Hematopoietic multipotent progenitor cell treated with erythropoietin and hydrocortisone succinate and interleukin-3 and kit ligand, for 4 days (in vitro differentiated cells): Measurements from ENCODE around the gene TEX264.
"Not testable (repeated sequence)": the region's sequence is repeated elsewhere in the genome, so short reads cannot be mapped to it uniquely, and the experiment has no call there.

Source experiments
- DNase-seq: peaks from one replicate; pipeline ENCODE4 v3.0.0-alpha.2; 2015

TEX264 gene, protein sequence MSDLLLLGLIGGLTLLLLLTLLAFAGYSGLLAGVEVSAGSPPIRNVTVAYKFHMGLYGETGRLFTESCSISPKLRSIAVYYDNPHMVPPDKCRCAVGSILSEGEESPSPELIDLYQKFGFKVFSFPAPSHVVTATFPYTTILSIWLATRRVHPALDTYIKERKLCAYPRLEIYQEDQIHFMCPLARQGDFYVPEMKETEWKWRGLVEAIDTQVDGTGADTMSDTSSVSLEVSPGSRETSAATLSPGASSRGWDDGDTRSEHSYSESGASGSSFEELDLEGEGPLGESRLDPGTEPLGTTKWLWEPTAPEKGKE

GRCh38 chr3:51670823-51671733 lies at the start of gene TEX264:
Gene TEX264 (plus strand): TSS chr3:51671252. CDS start chr3:51674305, 3,053 bp downstream.
- DNase-seq: peak; percentile 97

DNA sequence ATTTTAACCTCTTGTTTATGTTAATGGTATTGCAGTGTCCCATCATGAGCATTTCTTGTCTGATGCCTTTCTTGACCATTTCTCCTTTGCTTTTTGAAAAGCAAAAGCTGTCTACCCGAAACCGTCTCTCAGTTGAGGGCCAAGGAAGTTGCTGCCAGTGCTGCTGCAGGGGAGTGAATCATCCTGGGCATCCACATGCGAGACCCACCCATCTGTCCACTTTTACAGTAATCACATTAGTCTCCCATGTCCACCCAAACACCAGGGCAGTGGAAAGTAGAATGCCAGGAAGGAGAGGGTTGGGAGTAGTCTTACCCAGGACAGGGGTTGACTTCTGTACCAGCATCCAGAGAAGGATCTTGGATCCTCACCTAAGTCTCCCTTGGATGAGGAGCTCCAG lies 48.6 kb upstream of the TEX264 start:
- DNase-seq: no peak

- DNase-seq: peak; percentile 37
These were observed 48.2 kb upstream of the TEX264 start for GRCh38 chr3:51622868-51623267.

- no peak for DNase-seq
These were observed 40.5 kb upstream of the TEX264 start for GRCh38 chr3:51630513-51630912.

DNA sequence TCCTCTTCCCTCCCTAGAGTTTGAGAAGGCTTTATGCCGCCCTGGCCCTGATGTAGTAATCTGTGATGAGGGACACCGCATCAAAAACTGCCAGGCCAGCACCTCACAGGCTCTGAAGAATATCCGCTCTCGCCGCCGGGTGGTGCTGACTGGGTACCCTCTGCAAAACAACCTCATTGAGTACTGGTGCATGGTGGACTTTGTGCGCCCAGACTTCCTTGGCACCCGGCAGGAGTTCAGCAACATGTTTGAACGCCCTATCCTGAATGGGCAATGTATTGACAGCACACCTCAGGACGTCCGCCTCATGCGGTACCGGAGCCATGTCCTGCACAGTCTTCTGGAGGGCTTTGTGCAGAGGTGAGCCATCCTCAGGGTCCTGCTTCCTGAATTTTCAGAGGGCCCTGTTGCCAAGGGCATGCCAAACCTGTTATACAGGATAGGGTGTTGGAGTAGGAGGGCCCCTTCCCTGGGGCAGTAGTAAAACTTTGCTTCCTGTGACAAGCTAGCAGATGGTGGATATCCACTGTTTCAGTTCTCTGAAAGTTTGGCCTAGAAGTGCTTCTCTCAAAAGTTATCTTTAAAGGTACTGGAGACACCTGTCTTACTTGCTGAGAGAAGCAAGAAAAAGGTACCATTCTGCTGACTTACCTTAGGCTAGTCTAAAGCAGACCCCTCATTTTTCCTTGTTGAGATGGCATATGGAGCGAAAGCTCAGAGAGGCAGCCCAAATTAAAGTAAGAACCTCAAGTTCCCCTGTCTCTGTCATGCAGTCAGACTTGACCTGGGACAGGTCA lies 33.7 kb upstream of the TEX264 start:
- no peak for DNase-seq

DNA sequence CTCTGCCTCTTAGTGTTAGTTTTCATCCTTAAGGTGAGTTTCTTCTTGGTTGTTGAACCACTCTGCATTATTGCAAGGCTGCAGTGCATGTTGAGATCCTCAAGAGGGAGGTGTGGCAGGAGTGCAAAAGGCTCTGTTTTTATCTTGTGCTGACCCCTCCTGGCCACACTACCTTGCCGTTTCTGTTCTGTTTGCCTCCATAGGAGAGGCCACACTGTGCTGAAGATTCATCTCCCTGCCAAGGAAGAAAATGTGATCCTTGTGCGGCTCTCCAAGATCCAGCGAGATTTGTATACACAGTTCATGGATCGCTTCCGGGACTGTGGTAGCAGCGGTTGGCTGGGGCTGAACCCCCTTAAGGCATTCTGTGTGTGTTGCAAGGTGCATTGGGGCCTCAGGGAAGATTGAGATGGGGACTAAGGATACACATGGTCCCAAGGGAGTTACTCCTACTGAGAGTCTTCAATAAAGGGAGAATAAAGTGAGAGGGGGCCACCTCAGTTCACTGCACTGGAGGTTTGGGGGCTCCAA lies 33.0 kb upstream of the TEX264 start:
- DNase-seq: peak; percentile 93

DNA sequence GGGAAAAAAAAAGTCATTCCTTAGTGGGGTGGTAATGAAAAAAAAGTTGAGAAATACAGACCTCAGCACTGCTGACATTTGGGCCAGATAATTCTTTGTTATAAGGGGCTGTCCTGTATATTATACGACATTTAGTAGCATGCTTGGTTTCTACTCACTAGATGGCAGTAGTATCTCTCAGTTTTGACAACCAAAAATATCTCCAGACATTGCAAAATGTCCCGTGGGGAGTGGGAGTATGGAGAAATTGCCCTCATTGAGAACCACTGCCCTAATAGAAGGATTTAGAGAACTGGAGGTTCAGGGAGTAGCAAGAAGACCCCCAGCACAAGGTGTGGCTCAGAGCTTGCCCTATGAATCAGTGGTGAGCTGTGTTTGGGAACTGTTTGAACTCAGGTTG lies 28.6 kb upstream of the TEX264 start:
- DNase-seq: peak; percentile 66

DNA sequence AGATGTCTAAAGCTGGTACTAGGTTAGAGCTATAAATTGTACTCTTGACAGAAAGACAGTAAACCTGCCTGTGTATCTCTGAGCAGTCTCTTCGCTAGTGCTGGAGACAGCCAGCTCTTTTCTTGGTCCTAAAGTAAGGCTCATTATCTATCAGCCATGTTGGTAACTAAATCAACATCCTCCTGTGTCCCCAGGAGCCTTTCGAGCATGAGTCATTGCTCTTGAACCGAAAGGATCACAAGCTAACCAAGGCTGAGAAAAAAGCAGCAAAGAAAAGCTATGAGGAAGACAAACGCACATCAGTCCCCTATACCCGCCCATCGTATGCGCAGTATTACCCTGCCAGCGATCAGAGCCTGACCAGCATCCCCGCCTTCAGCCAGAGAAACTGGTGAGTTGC lies 25.0 kb upstream of the TEX264 start:
- DNase-seq: no peak

GRCh38 chr3:51652103-51652502 lies 18.9 kb upstream of the TEX264 start:
- not testable (repeated sequence) for DNase-seq

DNA sequence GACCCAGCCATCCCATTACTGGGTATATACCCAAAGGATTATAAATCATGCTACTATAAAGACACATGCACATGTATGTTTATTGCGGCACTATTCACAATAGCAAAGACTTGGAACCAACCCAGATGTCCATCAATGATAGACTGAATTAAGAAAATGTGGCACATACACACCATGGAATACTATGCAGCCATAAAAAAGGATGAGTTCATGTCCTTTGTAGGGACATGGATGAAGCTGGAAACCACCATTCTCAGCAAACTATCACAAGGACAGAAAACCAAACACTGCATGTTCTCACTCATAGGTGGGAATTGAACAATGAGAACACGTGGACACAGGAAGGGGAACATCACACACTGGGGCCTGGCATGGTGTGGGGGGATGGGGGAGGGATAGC lies 17.6 kb upstream of the TEX264 start:
- DNase-seq: not testable (repeated sequence)

GRCh38 chr3:51657234-51657633 lies 13.8 kb upstream of the TEX264 start:
- DNase-seq: no peak

DNA sequence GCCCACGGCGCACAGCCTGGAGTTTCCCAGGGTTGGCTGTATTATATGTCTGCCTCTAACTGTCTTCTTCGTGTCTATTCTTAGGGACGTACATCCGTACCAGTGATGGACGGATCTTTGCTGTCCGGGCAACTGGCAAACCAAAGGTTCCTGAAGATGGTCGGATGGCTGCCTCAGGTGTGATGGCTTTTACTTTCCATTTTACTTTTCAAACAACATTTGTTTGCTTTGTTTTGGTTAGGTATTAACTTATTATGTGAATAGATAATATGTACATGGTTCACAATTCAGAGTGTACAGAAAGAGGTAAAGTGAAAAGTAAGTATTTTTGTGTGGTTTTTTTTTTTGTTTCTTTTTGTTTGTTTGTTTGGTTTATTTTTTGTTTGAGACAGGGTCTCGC lies 11.1 kb upstream of the TEX264 start:
- DNase-seq: no peak

GRCh38 chr3:51662456-51662855 lies 8.6 kb upstream of the TEX264 start:
- DNase-seq: no peak

DNA sequence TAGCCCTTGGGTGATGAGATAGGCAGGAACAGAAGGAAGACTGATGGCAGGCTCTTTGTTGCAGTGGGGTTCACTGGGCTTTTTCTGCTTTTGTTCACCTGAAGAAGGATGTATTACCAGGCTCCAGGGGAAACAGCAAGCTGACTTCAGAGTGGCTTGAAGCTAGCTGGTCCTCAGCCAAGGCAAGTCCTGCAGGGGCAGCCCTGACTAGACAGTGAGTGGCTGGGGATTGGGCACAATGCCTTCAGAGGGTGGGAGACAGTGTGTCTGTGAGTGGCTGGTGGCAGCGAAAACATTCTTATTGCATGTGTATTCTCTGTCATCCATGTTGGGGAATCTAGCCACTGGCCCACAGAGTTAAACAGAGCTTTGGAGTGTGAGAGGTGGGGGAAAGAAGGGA lies 2.3 kb upstream of the TEX264 start:
- DNase-seq: no peak

DNA sequence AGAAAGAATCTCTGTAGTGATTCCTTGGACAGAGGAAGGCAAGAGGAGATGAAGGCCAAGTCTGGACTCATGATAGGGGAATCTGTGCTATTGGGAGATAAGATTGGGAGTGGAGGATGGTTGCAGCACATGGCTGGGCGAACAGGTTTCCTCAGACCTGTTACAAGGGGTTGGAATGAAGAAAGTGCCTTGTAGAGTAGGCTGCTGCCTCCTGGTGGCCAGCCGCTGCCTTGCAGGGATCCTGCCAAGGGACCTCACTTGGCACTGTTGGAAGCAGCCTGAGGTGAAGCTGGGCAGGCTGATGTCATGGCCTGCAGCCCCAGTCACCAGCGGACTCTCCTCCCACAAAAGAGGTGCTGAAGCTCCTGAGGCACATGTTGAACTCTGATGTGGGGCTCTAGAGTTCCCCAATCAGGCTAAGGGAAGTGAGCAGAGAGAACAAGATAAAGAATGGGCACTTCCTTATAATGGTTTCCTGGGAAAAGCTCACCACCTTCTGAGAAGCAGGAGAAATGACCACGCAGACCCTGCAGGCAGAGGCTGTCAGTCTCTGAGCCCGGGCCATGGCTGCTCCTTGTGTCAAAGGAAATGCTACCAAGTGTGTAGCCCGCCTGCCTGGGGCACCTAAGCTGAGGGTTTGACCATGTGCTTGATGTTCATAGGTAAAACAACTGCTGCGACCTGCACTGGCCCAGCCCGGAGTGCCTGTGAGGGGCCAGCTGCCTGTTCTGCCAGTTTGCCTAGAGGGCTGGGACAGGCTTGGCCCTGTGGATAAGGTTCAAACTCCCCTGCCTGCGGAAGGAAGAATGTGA lies 1.6 kb upstream of the TEX264 start:
- DNase-seq: peak; percentile 92

DNA sequence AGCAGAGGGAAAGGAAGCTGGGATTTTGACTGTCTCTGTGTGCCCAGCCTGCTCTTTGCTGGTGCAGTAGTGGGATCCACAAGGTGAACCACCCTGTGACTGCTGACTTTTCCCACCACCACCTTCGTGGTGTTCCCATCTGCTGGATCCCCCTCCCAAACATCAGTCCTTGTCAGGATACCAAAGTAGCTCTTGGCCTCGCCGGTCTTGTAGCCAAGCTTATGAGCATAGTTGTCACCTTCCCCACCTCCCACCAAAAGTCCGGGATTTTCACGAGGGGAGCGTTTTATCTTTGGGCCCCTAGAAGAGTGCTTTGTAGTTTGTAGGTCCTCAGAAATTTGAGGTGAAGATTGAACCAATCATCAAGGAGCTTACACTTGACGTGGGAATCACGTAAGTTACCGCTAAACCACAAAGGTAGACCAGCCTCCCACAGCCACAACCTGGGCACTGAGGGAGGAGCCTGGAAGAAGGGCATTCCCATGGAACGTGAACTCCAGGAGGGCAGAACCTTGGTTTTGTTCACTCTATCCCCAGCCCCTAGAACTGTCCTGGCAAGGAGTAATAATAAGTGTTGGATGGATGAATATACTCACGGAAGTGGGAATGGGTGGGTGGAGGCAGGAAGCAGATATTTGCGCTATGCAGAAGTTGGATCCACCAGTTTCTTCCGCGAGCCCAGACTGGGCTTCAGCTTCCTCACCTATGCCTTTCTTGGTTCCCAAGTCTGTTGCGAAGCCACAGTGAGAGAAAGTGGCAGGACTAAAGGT lies 814 bp upstream of the TEX264 start:
- DNase-seq: no peak

GRCh38 chr3:51671734-51672475 lies 853 bp downstream of the TEX264 start:
- peak; percentile 93 for DNase-seq

DNA sequence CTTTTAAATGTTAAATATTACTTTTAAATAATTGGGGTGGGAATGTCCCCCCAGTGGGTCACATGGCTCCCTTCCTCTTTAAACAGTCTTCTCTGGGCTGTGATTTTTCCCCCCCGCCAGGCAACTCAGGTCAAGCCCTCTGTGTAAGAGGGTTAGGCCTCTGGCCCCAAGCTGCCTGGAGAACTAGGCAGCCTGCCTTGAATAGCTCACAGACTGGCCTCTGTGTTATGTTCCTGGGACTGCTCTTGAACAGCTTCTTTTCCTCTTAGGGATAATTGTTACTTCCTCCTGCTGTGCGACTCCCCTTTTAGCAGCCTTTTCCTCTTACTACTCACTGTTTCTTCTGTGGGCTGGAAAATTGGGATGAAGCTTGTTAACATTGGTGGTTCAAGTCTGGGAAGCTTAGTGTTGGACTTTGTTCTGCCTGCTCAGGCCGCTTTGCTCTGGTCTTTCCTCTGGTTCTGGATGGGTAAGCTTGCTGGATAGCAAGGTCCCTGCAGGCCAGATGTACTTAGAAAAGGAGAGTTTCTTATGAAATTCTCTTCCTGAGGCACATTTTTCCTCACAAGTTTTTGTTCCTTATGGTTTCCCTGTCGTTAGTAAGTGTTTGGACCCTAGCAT lies 2.2 kb downstream of the TEX264 start:
- no peak for DNase-seq

DNA sequence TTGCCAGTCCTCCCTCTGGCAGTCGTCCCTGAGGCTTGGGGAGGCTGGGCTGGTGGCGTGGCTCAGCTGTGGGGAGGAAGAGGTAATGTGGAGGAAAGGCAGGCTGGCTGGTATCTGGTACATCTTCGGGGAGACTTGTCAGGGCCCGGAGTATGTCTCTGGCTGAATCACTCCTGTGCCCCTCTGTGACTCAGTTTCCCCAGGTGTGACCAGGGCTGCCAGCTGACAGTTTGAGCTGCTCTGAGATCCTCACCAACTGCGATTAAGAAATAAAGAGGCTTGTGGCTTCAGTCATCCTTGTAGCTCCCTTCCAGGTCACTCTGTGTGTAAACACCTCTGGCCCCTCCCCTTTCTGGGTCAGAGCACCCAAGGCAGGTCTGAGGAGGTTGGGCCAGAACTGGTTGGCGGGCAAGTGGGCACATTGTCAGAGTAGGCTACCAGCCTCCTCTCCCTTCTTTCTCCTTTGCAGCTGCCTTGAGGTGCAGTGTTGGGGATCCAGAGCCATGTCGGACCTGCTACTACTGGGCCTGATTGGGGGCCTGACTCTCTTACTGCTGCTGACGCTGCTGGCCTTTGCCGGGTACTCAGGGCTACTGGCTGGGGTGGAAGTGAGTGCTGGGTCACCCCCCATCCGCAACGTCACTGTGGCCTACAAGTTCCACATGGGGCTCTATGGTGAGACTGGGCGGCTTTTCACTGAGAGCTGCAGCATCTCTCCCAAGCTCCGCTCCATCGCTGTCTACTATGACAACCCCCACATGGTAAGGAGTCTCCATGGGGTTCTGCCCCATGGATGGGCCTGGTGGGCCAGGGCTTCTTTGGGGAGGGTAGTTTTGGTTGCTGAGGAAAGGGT lies 3.0 kb downstream of the TEX264 start:
- DNase-seq: no peak
